Peyer's patch (tissue), 4 donors: Measurements from ENCODE around the gene ADAMTS10.
"Not testable (repeated sequence)": the region's sequence is repeated elsewhere in the genome, so short reads cannot be mapped to it uniquely, and the experiment has no call there.

ENCODE experiments used
- POLR2A ChIP-seq, 2 donors: fragments of 450-650 bp; IDR thresholded peaks; one replicate each; pipeline ENCODE4 v1.5.1; 2017; ENCODE audit warnings: antibody characterized with exemption in 2 of 2, mild to moderate bottlenecking in 2 of 2, moderate library complexity in 2 of 2
- TF ChIP-seq, protein P1 (sequence below), 6 experiments: fragments of 450-650 bp in 4 of 6; fragments of 200-600 bp in 2 of 6; sonication (generic) in 1 of 6; IDR thresholded peaks; one replicate each; pipeline ENCODE4 v1.5.1; 2017 to 2019; ENCODE audit warnings: antibody characterized with exemption in 6 of 6, mild to moderate bottlenecking in 3 of 6, moderate library complexity in 1 of 6

DNA sequence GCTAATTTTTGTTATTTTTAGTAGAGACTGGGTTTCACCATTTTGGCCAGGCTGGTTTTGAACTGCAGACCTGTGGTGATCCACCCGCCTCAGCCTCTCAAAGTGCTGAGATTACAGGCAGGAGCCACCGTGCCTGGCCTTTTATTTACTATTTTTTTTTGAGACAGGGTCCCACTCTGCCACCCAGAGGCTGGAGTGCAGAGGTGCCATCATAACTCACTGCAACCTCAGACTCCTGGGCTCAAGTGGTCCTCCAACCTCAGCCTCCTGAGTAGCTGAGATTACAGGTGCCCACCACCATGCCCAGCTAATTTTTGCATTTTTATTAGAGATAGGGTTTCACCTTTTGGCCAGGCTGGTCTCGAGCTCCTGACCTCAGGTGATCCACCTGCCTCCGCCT lies 12.4 kb upstream of the ADAMTS10 start:
- TF ChIP-seq, protein P1, sequence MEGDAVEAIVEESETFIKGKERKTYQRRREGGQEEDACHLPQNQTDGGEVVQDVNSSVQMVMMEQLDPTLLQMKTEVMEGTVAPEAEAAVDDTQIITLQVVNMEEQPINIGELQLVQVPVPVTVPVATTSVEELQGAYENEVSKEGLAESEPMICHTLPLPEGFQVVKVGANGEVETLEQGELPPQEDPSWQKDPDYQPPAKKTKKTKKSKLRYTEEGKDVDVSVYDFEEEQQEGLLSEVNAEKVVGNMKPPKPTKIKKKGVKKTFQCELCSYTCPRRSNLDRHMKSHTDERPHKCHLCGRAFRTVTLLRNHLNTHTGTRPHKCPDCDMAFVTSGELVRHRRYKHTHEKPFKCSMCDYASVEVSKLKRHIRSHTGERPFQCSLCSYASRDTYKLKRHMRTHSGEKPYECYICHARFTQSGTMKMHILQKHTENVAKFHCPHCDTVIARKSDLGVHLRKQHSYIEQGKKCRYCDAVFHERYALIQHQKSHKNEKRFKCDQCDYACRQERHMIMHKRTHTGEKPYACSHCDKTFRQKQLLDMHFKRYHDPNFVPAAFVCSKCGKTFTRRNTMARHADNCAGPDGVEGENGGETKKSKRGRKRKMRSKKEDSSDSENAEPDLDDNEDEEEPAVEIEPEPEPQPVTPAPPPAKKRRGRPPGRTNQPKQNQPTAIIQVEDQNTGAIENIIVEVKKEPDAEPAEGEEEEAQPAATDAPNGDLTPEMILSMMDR (IDR thresholded peaks at IDR 0.05) = not testable (repeated sequence)
- not testable (repeated sequence) for TF ChIP-seq POLR2A (IDR thresholded peaks at IDR 0.05)
